ELR (cell line): ENCODE measurements around the gene ARIH1.
A peak's percentile ranks its signal among the peaks of the same experiment; 100 is the strongest.
"Not testable (repeated sequence)": the region's sequence is repeated elsewhere in the genome, so short reads cannot be mapped to it uniquely, and the experiment has no call there.

Source experiments
- DNase-seq: peaks from one replicate; pipeline ENCODE4 v3.0.0-alpha.2; 2015; ENCODE audit warnings: low read depth

The ARIH1 gene, protein sequence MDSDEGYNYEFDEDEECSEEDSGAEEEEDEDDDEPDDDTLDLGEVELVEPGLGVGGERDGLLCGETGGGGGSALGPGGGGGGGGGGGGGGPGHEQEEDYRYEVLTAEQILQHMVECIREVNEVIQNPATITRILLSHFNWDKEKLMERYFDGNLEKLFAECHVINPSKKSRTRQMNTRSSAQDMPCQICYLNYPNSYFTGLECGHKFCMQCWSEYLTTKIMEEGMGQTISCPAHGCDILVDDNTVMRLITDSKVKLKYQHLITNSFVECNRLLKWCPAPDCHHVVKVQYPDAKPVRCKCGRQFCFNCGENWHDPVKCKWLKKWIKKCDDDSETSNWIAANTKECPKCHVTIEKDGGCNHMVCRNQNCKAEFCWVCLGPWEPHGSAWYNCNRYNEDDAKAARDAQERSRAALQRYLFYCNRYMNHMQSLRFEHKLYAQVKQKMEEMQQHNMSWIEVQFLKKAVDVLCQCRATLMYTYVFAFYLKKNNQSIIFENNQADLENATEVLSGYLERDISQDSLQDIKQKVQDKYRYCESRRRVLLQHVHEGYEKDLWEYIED

GRCh38 chr15:72473614-72474465 lies at the start of gene ARIH1:
Gene ARIH1, plus strand, starts transcription at chr15:72474330. Its CDS starts 310 bp downstream, at chr15:72474640.
- peak; percentile 96 for DNase-seq

DNA sequence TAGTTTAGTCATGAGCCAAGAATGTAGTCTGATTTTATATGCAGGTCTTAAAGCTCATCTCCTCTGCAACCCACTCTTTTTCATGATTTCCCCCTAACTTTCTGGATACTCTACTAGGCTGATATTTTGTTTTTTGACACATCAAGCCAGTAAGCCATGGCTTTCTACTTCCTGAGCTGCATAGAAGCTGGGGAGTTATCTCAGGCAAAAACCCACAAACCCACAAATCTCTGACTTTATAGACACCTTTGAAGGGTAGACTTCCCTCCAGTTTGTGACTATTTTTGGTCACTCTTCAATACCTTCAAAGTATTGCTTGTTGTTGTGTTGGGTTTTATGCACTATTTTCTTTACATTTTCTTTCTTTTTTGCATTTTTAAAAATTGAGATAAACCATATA lies 47.4 kb upstream of the ARIH1 start:
- no peak for DNase-seq

DNA sequence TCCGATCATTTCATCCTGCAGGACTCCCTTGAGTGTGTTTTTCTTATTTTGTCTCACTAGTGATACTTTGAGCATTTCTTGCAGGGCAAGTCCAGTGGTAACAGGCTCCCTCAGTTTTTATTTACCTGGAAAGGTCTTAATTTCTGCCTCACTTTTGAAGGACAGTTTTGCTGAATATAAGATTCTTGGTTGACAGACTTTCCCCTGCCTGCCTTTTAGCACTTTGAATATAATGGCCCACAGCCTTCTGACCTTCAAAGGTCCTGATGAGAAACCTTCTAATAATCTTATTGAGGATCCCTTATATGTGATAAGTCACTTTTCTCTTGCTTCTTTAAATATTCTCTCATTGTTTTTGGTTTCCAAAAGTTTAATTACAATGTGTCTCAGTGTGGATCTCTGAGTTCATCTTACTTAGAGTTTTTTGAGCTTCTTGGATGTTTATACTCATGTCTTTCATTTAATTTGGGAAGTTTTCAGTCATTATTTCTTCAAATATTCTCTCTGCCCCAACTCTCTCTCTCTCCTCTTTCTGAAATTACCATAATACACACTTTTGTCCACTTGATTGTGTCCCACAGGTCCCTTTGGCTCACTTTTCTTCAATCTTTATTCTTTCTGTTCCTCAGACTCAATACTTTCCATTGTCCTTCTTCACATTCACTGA lies 36.3 kb upstream of the ARIH1 start:
- no peak for DNase-seq

- not testable (repeated sequence) for DNase-seq
These were observed 31.3 kb upstream of the ARIH1 start for GRCh38 chr15:72442848-72443247.

DNA sequence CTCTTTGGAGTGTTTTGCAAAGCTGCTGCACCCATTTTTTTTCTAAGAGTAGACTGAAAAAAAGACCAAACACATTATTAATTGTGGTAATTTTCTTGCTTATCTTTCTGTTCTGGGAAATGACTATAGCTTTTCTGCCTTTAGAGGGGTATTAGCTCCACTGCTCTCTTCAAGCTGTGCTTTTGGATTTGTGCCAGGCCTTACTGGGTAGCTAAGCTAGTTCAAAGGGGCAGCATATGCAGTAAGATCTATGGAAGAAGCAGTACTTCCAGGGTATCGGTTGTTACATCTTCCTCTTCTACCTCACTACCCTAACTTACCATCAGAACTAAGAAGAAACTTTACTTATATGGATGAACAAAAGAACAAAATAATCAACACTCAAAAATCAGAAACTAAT lies 28.7 kb upstream of the ARIH1 start:
- DNase-seq = no peak

GRCh38 chr15:72450805-72451204 lies 23.3 kb upstream of the ARIH1 start:
- no peak for DNase-seq

- DNase-seq = no peak
These were observed 22.9 kb upstream of the ARIH1 start for GRCh38 chr15:72451224-72451623.

GRCh38 chr15:72456684-72457083 lies 17.4 kb upstream of the ARIH1 start:
- DNase-seq = no peak

DNA sequence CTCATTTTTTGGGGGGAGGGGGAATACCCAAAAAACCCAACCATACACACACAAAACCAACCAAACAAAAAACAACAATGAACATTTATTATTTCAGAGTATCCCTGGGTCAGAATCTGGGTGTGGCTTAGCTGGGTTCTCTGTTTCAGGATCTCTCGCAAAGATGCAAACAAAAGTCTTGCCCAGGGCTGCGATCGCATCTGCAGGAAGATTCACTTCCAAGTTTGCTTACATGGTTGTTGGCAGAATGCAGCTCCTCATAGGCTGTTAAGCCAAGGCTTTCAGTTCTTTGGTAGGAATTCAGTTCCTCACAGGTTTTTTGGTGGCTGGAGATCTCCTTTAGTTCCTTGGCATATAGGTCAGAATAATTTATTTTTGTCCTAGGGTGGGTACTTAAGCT lies 13.7 kb upstream of the ARIH1 start:
- DNase-seq = no peak

DNA sequence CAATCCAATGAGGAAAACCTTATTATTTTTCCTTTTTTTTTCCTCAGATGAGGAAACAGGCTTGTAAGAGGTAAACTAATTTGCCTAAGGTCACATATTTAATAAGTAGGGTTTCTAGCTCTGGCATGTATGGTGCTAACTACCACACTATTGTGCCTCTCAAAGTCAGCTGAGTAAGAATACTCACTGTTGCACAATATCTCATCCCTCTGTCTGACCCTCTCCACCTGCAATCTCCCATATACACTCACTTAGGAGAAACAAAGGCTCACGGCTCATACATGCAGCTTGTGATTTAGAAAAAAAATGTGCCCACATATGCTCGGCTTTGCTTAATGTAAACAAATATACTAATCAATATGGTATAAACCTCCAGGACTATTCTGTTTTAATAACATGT lies 10.4 kb upstream of the ARIH1 start:
- DNase-seq = no peak

GRCh38 chr15:72464251-72464650 lies 9.9 kb upstream of the ARIH1 start:
- no peak for DNase-seq

GRCh38 chr15:72468103-72468502 lies 6.0 kb upstream of the ARIH1 start:
- DNase-seq = no peak

GRCh38 chr15:72472992-72473610 lies 1.0 kb upstream of the ARIH1 start:
- peak; percentile 47 for DNase-seq

- DNase-seq = no peak
These were observed 359 bp downstream of the ARIH1 start for GRCh38 chr15:72474466-72474911.

- peak; percentile 78 for DNase-seq
These were observed 940 bp downstream of the ARIH1 start for GRCh38 chr15:72474912-72475628.

DNA sequence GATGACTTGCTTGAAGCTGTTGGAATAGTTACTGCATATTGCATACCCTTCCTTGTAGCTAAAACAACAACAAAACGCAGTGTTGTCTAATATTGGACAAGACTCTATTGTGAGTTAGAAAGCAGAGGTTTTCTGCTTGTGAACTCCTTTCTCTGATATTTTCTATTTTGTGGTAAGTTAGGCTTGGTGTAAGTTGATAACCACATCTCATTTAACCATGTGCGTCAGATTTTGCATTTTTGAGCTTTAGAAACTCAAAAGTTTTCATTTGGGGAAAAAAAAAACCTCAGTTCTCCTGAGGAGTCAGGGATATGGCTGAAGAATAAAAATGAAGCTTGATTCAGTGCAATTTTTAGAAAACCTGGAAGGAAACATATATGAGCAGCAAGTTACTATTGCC lies 1.5 kb downstream of the ARIH1 start:
- DNase-seq = no peak

DNA sequence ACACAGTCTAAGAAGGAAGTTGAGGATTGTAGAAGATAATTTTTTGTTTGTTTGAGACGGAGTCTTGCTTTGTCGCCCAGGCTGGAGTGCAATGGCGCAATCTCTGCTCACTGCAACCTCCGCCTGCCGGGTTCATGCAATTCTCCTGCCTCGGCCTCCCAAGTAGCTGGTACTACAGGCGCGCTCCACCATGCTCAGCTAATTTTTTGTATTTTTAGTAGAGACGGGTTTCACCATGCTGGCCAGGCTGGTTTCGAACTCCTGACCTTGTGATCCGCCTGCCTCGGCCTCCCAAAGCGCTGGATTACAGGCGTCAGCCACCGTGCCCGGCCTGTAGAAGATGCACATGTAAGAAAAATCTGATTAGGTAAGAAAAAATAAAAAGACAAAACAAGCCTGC lies 2.2 kb downstream of the ARIH1 start:
- DNase-seq = not testable (repeated sequence)

DNA sequence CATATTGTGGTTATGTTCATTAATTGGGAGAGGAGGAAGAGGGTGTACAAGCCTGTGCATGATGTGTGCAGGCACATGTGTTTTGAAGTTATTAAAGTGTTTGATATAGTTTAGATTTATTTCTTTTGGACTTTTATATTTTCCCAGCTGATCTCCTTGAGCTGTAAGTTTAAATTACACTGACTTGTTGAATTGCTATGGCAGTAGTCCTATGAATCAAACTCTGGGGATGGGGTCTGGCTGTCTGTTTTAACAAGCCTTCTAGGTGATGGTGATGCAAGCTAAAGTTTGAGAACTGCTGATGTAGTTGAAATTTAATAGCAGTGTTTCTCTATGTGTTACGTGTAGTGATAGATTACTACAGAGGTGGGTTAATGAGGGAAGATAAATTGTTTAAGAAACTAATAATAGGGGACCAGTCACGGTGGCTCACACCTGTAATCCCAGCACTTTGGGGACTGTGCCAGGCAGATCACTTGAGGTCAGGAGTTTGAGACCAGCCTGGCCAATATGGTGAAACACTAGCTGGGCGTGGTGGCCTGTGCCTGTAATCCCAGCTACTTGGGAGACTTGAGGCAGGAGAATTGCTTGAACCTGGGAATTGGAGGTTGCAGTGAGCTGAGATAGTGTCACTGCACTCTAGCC lies 7.0 kb downstream of the ARIH1 start:
- DNase-seq = no peak

GRCh38 chr15:72482275-72482674 lies 8.1 kb downstream of the ARIH1 start:
- DNase-seq = no peak

DNA sequence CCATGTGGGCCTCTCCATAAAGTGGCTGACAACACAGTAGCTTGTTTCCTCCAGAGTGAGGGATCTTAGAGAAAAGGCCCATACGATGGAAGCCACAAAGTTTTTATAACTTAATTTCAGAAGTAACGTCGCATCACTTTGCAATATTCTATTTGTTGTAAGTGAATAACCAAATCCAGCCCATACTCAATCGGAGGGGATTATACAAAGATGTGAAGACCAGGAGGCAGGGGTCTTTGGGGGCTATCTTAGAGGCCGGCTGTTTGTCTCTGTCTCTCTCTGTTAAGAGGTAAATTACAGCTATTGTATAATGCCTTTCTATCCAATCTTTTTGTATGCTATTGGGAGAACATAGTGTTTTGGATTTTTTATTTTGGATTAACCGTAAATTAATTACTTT lies 9.1 kb downstream of the ARIH1 start:
- no peak for DNase-seq

GRCh38 chr15:72486144-72486543 lies 12.0 kb downstream of the ARIH1 start:
- DNase-seq = peak; percentile 52
